DND-41 (cell line): Measurements from ENCODE around the gene CSN1S1.

Source experiments
- ATAC-seq: fragments of 200-7000 bp; cut with Tn5 transposase; 3 replicates; pipeline ENCODE4 v1.9.1; 2021; ENCODE audit warnings: low read depth; ENCODE audit not compliant: insufficient read depth
- DNase-seq: peaks from one replicate; pipeline ENCODE4 v3.0.0-alpha.2; 2020
- H2AFZ ChIP-seq: 2 replicates; pipeline ENCODE4 v1.6.0; 2012; ENCODE audit warnings: low read depth, low read length
- H3K27ac ChIP-seq: 2 replicates; pipeline ENCODE4 v1.5.1; 2012; ENCODE audit warnings: low read length, inconsistent platforms
- H3K27me3 ChIP-seq: fragments of 200-600 bp; sonication (generic); 2 replicates; pipeline ENCODE4 v1.6.0; 2012; ENCODE audit warnings: low read length, mild to moderate bottlenecking, inconsistent platforms; ENCODE audit not compliant: insufficient read depth, poor library complexity
- H3K36me3 ChIP-seq: 2 replicates; pipeline ENCODE4 v1.5.1; 2012; ENCODE audit warnings: low read length, inconsistent platforms; ENCODE audit not compliant: insufficient read depth
- H3K4me1 ChIP-seq: 2 replicates; pipeline ENCODE4 v1.5.1; 2012; ENCODE audit warnings: mild to moderate bottlenecking, low read length; ENCODE audit not compliant: insufficient read depth
- H3K4me2 ChIP-seq: 2 replicates; pipeline ENCODE4 v1.6.0; 2012; ENCODE audit warnings: mild to moderate bottlenecking, moderate library complexity, low read length, inconsistent platforms; ENCODE audit not compliant: insufficient read depth
- H3K4me3 ChIP-seq, 2 experiments: fragments of 200-600 bp in 1 of 2; shearing (Covaris generic) in 1 of 2; 2 replicates each; pipeline ENCODE4 v1.5.1; 2012 to 2016; ENCODE audit warnings: inconsistent platforms in 2 of 2, low read length in 2 of 2, mild to moderate bottlenecking in 2 of 2, low read depth in 1 of 2, moderate library complexity in 1 of 2
- H3K79me2 ChIP-seq: 2 replicates; pipeline ENCODE4 v1.6.0; 2012; ENCODE audit warnings: low read length, inconsistent platforms; ENCODE audit not compliant: insufficient read depth
- H3K9ac ChIP-seq: 2 replicates; pipeline ENCODE4 v1.6.0; 2012; ENCODE audit warnings: low read depth, mild to moderate bottlenecking, inconsistent platforms, low read length, moderate library complexity
- H3K9me3 ChIP-seq: 2 replicates; pipeline ENCODE4 v1.5.1; 2012; ENCODE audit warnings: low read length, moderate library complexity, mild to moderate bottlenecking, inconsistent platforms; ENCODE audit not compliant: insufficient read depth, severe bottlenecking
- H4K20me1 ChIP-seq: 2 replicates; pipeline ENCODE4 v1.6.0; 2012; ENCODE audit warnings: low read length; ENCODE audit not compliant: insufficient read depth
- CTCF ChIP-seq: IDR thresholded peaks from 2 replicates; pipeline ENCODE4 v1.5.1; 2012; ENCODE audit warnings: borderline replicate concordance, low read length, moderate library complexity, mild to moderate bottlenecking; ENCODE audit not compliant: poor library complexity, severe bottlenecking; ENCODE audit errors: extremely low read depth
- EZH2 ChIP-seq: IDR thresholded peaks from 3 replicates; pipeline ENCODE4 v1.6.1; 2012; ENCODE audit warnings: borderline replicate concordance, low read depth, mild to moderate bottlenecking, moderate library complexity, low read length, inconsistent platforms; ENCODE audit not compliant: severe bottlenecking

Gene CSN1S1

GRCh38 chr4:69965628-69966027 lies 34.8 kb downstream of the CSN1S1 start, which contains the start of gene CSN2:
Gene CSN2, minus strand, starts transcription at chr4:69965728. Its CDS starts 4,733 bp downstream, at chr4:69960995.
- no peaks in the 10 kb centered on the region for H3K27me3 ChIP-seq
- no peak within 1 kb of the TSS for H3K4me2 ChIP-seq
- no peaks in the 10 kb centered on the region for H4K20me1 ChIP-seq
- ATAC-seq (no peak), DNase-seq (no peak)
- no peaks in the 10 kb centered on the region for H3K4me1 ChIP-seq
- TF ChIP-seq EZH2 (no peak), CTCF (no peak)
- no peak within 1 kb of the TSS for H3K27ac ChIP-seq
- H3K79me2 ChIP-seq, result no peaks in the 10 kb centered on the region
- no peak within 1 kb of the TSS for H2AFZ ChIP-seq
- H3K36me3 ChIP-seq, result no peaks in the 10 kb centered on the region
- H3K9ac ChIP-seq, result no peak within 1 kb of the TSS
- no peak within 1 kb of the TSS for H3K4me3 ChIP-seq
- H3K9me3 ChIP-seq, result no peaks in the 10 kb centered on the region

- ATAC-seq (no peak), DNase-seq (no peak)
- no peaks in the 10 kb centered on the region for H3K36me3 ChIP-seq
- no peaks in the 10 kb centered on the region for H3K4me1 ChIP-seq
- no peaks in the 10 kb centered on the region for H4K20me1 ChIP-seq
- no peak overlapping the region for H3K9ac ChIP-seq
- no peak overlapping the region for H3K4me2 ChIP-seq
- no peaks in the 10 kb centered on the region for H3K9me3 ChIP-seq
- no peak overlapping the region for H3K27ac ChIP-seq
- no peaks in the 10 kb centered on the region for H3K79me2 ChIP-seq
- TF ChIP-seq CTCF, result no peak
- no peak for TF ChIP-seq EZH2
- no peak overlapping the region for H2AFZ ChIP-seq
- H3K27me3 ChIP-seq, result no peaks in the 10 kb centered on the region
- no peak overlapping the region for H3K4me3 ChIP-seq
These were observed 39.2 kb downstream of the CSN1S1 start for GRCh38 chr4:69970071-69970470.

- Histone ChIP-seq H2AFZ (no peak overlapping the region), H3K4me2 (no peak overlapping the region), H3K36me3 (no peaks in the 10 kb centered on the region), H3K27ac (no peak overlapping the region), H4K20me1 (no peaks in the 10 kb centered on the region), H3K9ac (no peak overlapping the region), H3K79me2 (no peaks in the 10 kb centered on the region), H3K4me3 (no peak overlapping the region), H3K9me3 (no peaks in the 10 kb centered on the region), H3K27me3 (no peaks in the 10 kb centered on the region), H3K4me1 (no peaks in the 10 kb centered on the region)
- ATAC-seq (no peak), DNase-seq (no peak)
- no peak for TF ChIP-seq CTCF
These were observed 43.8 kb downstream of the CSN1S1 start for GRCh38 chr4:69974631-69975030.

- Histone ChIP-seq H3K9ac (no peak overlapping the region), H3K36me3 (no peaks in the 10 kb centered on the region), H3K27me3 (no peaks in the 10 kb centered on the region), H3K4me1 (no peaks in the 10 kb centered on the region), H3K4me3 (no peak overlapping the region), H4K20me1 (no peaks in the 10 kb centered on the region), H3K79me2 (no peaks in the 10 kb centered on the region), H2AFZ (no peak overlapping the region), H3K4me2 (no peak overlapping the region), H3K27ac (no peak overlapping the region), H3K9me3 (no peaks in the 10 kb centered on the region)
- ATAC-seq (no peak), DNase-seq (no peak)
- TF ChIP-seq CTCF, result no peak
- TF ChIP-seq EZH2, result no peak
These were observed 46.7 kb downstream of the CSN1S1 start for GRCh38 chr4:69977582-69977981.
